ENCODE results near the gene CRTC1.

DNA sequence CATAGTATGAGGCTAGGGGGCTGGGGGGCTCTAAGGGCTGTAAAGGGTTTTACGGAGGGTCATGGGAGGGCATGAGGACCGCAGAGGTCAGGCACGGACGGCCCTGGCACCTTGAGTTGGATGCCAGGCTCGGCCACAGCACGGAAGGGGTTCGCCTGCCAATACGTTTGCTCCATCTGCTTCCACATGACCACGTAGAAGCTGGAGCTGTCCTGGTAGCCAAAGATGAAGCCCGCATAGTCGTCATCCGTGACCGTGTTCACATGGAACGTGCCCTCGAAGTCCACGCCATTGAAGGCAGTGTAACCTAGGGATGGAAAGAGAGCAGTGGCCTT is 101.3 kb downstream of the CRTC1 start:
- no peak for TF ChIP-seq PHF8 (IDR thresholded peaks at IDR 0.05; ENCODE audit: borderline replicate concordance, low read depth)
- TF ChIP-seq, protein P1, sequence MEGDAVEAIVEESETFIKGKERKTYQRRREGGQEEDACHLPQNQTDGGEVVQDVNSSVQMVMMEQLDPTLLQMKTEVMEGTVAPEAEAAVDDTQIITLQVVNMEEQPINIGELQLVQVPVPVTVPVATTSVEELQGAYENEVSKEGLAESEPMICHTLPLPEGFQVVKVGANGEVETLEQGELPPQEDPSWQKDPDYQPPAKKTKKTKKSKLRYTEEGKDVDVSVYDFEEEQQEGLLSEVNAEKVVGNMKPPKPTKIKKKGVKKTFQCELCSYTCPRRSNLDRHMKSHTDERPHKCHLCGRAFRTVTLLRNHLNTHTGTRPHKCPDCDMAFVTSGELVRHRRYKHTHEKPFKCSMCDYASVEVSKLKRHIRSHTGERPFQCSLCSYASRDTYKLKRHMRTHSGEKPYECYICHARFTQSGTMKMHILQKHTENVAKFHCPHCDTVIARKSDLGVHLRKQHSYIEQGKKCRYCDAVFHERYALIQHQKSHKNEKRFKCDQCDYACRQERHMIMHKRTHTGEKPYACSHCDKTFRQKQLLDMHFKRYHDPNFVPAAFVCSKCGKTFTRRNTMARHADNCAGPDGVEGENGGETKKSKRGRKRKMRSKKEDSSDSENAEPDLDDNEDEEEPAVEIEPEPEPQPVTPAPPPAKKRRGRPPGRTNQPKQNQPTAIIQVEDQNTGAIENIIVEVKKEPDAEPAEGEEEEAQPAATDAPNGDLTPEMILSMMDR (IDR thresholded peaks at IDR 0.05) = no peak
- TF ChIP-seq TP53 (CRISPR knock-in tag; IDR thresholded peaks at IDR 0.05) = no peak
- no peak for TF ChIP-seq CHD4 (IDR thresholded peaks at IDR 0.05; ENCODE audit: borderline replicate concordance)
- TF ChIP-seq JUNB (IDR thresholded peaks at IDR 0.05) = no peak
- no peak for TF ChIP-seq ZC3H11A (IDR thresholded peaks at IDR 0.05)
- TF ChIP-seq, protein P2, sequence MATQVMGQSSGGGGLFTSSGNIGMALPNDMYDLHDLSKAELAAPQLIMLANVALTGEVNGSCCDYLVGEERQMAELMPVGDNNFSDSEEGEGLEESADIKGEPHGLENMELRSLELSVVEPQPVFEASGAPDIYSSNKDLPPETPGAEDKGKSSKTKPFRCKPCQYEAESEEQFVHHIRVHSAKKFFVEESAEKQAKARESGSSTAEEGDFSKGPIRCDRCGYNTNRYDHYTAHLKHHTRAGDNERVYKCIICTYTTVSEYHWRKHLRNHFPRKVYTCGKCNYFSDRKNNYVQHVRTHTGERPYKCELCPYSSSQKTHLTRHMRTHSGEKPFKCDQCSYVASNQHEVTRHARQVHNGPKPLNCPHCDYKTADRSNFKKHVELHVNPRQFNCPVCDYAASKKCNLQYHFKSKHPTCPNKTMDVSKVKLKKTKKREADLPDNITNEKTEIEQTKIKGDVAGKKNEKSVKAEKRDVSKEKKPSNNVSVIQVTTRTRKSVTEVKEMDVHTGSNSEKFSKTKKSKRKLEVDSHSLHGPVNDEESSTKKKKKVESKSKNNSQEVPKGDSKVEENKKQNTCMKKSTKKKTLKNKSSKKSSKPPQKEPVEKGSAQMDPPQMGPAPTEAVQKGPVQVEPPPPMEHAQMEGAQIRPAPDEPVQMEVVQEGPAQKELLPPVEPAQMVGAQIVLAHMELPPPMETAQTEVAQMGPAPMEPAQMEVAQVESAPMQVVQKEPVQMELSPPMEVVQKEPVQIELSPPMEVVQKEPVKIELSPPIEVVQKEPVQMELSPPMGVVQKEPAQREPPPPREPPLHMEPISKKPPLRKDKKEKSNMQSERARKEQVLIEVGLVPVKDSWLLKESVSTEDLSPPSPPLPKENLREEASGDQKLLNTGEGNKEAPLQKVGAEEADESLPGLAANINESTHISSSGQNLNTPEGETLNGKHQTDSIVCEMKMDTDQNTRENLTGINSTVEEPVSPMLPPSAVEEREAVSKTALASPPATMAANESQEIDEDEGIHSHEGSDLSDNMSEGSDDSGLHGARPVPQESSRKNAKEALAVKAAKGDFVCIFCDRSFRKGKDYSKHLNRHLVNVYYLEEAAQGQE (IDR thresholded peaks at IDR 0.05) = no peak
- TF ChIP-seq EHMT2 (IDR thresholded peaks at IDR 0.05; ENCODE audit: low read depth) = no peak

All from A549 (cell line).